Right lobe of liver (tissue), 6 donors: ENCODE data around the gene OR1C1. TPM values are rescaled to one million over a fixed set of nuclear protein-coding genes. Genes with fewer than 3 reads are reported as not detected.
A peak's percentile ranks its signal among the peaks of the same experiment; 100 is the strongest.
"Not testable (repeated sequence)": the region's sequence is repeated elsewhere in the genome, so short reads cannot be mapped to it uniquely, and the experiment has no call there.

Experiments used
- ATAC-seq, 4 donors: fragments of 200-7000 bp; cut with Tn5 transposase; one replicate each; pipeline ENCODE4 v1.9.1; 2020; ENCODE audit warnings: mild to moderate bottlenecking in 4 of 4, moderate library complexity in 4 of 4
- DNase-seq, 3 donors: peaks; one replicate each; pipeline ENCODE4 v3.0.0-alpha.2; 2020
- H3K27ac ChIP-seq, 3 donors: fragments of 200-600 bp; one replicate each; pipeline ENCODE4 v1.8.0; 2022
- H3K27me3 ChIP-seq, 2 donors: fragments of 200-600 bp; one replicate each; pipeline ENCODE4 v1.8.0; 2022
- H3K36me3 ChIP-seq, 4 donors: fragments of 200-600 bp; sonication (generic) in 1 of 4; one replicate each; pipeline versions ENCODE4 v1.5.1 to v1.8.0; 2017 to 2022; ENCODE audit warnings: control low read depth in 1 of 4
- H3K4me1 ChIP-seq, 4 donors: fragments of 200-600 bp; sonication (generic) in 1 of 4; one replicate each; pipeline versions ENCODE4 v1.5.1 to v1.8.0; 2017 to 2022; ENCODE audit warnings: control low read depth in 1 of 4
- H3K4me3 ChIP-seq, 3 donors: fragments of 200-600 bp; one replicate each; pipeline ENCODE4 v1.8.0; 2022
- H3K9me3 ChIP-seq, 4 donors: fragments of 200-600 bp; sonication (generic) in 1 of 4; one replicate each; pipeline versions ENCODE4 v1.5.1 to v1.8.0; 2017 to 2022; ENCODE audit warnings: control low read depth in 1 of 4
- POLR2A ChIP-seq: fragments of 450-650 bp; IDR thresholded peaks from one replicate; pipeline ENCODE4 v1.6.1; 2017; ENCODE audit warnings: antibody characterized with exemption, mild to moderate bottlenecking
- WGBS: methylation state at CpG from one replicate; pipeline ENCODE4 v1.1.6; 2018; ENCODE audit warnings: low coverage, low lambda C conversion rate; ENCODE audit not compliant: insufficient coverage; ENCODE audit errors: missing lambda C conversion rate; 5-methylcytosine and 5-hydroxymethylcytosine counted together
- intact Hi-C, 2 donors: fragments of 100-400 bp; cut with DNase I; formaldehyde crosslinking; loops; one replicate each; pipeline versions ENCODE4 v1.11.2 to v1.14.1; 2022
- long read RNA-seq: library from polyadenylated mRNA; unstranded; transcript quantifications from one replicate; pipeline ENCODE4 v2.0.0, GENCODE V29; 2019
- total RNA-seq, 6 experiments: library from RNA; depleted of rRNA in 2 of 6; stranded (reverse); fragments of >200 nt in 2 of 6; fragmentation: NEBNext Ultra II Directional in 3 of 6; extraction: Animal tissue kit (Norgen Biotek cat#: 25700) in 3 of 6; gene quantifications; one replicate each; pipeline versions ENCODE4 v1.1.0 to v1.2.4, GENCODE V29; 2016 to 2023
- TF ChIP-seq, protein P1 (sequence below), 4 donors: fragments of 200-600 bp in 3 of 4; fragments of 450-650 bp in 1 of 4; IDR thresholded peaks; one replicate each; pipeline versions ENCODE4 v1.5.1 to v1.8.0; 2016 to 2022; ENCODE audit warnings: antibody characterized with exemption in 4 of 4, mild to moderate bottlenecking in 2 of 4
- donor health status: DM: no; HTN: yes; CAD: no.
- donor health status: DM: no; HTN: no; CAD: no.
- donor health status: DM: no; HTN: no; CAD: no.
- donor health status: DM: no; HTN: yes; CAD: no.
- donor health status: DM: no; HTN: yes; CAD: no.

OR1C1 gene, protein sequence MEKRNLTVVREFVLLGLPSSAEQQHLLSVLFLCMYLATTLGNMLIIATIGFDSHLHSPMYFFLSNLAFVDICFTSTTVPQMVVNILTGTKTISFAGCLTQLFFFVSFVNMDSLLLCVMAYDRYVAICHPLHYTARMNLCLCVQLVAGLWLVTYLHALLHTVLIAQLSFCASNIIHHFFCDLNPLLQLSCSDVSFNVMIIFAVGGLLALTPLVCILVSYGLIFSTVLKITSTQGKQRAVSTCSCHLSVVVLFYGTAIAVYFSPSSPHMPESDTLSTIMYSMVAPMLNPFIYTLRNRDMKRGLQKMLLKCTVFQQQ
- total RNA-seq: not detected
- long read RNA-seq: 0 reads

DNA sequence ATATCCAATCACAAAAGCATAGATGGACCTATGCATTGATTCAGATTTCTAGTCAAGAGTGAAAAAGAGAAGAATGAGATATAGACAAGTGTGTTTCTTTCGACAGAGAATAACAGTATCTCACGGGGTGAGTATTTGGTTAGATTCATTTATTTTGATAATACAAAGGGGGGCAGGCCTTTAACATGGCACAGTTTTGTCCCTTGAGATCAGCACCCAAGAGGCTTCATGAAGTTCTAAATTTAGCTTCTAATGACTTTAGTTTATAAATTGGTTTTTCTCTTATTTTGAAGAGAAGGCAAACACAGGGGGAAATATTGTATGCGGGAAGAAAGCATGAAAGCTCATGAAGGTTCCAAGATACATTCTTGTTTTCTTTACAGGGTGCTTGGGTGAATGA is at the start of gene OR1C1:
Gene OR1C1, minus strand, starts transcription at position 101 of the 400 bp plus-strand sequence. CDS start 2,150 bp downstream, outside the sequence.
- Histone ChIP-seq H3K27ac (no peak within 1 kb of the TSS), H3K36me3 (no peaks in the 10 kb centered on the region), H3K4me3 (no peak within 1 kb of the TSS), H3K9me3 (no peaks in the 10 kb centered on the region), H3K27me3 (no peaks in the 10 kb centered on the region), H3K4me1 (no peaks in the 10 kb centered on the region)
- WGBS: 62% methylated on average over 3 of the region's 3 CpGs
- ATAC-seq (no peak), DNase-seq (no peak)
- TF ChIP-seq, protein P1, sequence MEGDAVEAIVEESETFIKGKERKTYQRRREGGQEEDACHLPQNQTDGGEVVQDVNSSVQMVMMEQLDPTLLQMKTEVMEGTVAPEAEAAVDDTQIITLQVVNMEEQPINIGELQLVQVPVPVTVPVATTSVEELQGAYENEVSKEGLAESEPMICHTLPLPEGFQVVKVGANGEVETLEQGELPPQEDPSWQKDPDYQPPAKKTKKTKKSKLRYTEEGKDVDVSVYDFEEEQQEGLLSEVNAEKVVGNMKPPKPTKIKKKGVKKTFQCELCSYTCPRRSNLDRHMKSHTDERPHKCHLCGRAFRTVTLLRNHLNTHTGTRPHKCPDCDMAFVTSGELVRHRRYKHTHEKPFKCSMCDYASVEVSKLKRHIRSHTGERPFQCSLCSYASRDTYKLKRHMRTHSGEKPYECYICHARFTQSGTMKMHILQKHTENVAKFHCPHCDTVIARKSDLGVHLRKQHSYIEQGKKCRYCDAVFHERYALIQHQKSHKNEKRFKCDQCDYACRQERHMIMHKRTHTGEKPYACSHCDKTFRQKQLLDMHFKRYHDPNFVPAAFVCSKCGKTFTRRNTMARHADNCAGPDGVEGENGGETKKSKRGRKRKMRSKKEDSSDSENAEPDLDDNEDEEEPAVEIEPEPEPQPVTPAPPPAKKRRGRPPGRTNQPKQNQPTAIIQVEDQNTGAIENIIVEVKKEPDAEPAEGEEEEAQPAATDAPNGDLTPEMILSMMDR (IDR thresholded peaks at IDR 0.05): no peak
- TF ChIP-seq POLR2A: no peak
- intact Hi-C loops: no loop called here

DNA sequence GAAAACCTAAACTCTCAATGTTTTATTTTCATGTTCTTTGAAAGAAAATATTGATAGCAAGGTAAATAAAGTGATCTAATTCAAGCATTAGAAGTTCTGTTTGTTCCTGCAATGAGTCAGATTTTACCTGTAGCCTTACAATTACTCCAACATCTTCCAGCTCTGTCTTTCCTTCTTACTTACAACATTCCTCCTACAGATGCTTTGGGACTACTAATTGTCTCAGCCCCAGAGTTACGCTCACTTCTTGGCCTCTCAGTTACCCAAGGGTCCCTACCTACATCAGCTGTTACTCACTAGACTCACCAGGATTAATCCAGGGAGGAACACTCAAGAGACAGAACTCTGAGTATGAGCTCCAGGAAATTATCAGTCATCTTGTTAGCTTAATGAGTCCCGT is 37.2 kb upstream of the OR1C1 start:
- Histone ChIP-seq H3K36me3 (no peaks in the 10 kb centered on the region), H3K27ac (no peak overlapping the region), H3K9me3 (no peaks in the 10 kb centered on the region), H3K27me3 (no peaks in the 10 kb centered on the region), H3K4me3 (no peak overlapping the region), H3K4me1 (no peaks in the 10 kb centered on the region)
- DNase-seq (no peak), ATAC-seq (no peak)
- WGBS: 3% methylated on average over 2 of the region's 2 CpGs
- TF ChIP-seq, protein P1 (IDR thresholded peaks at IDR 0.05): no peak
- TF ChIP-seq POLR2A: no peak
- intact Hi-C loops: no loop called here

DNA sequence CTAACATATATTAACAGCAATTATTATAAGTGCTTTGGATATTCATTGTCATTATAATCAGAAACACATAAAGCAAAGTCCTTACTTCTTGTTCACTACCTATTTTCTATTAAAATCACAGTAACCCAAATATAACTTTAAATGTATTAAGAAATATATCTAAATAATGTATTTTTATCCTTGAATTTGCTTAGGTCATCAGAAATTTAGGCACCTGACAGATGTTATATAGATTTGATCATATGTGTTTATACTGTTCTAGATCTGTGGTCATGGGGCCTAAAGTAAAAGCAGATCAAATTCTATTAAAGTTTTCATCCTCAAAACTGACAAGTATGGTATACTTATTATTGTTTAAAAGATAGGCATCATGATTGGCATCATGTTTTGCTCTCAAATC is 9.2 kb upstream of the OR1C1 start:
- DNase-seq: no peak
- Histone ChIP-seq H3K9me3 (no peaks in the 10 kb centered on the region), H3K4me1 (no peaks in the 10 kb centered on the region), H3K27ac (no peak overlapping the region), H3K27me3 (no peaks in the 10 kb centered on the region), H3K4me3 (no peak overlapping the region), H3K36me3 (no peaks in the 10 kb centered on the region)
- TF ChIP-seq, protein P1 (IDR thresholded peaks at IDR 0.05): no peak
- no peak for TF ChIP-seq POLR2A
- intact Hi-C loops: no loop called here
- ATAC-seq: no peak

DNA sequence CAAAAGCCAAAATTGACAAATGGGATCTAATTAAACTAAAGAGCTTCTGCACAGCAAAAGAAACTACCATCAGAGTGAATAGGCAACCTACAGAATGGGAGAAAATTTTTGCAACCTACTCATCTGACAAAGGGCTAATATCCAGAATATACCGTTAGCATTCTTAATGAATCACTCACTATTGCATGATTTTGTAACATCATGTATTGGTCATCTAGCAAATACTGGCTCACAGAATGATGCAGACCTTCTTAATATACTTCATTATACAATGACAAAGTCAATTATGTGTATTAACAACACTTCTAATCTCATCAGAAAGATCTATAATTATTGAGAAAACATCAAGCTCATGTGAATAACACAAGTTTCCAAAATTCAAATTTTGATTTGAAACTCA is 6.0 kb downstream of the OR1C1 start:
- H3K4me1 ChIP-seq, H3K4me3 ChIP-seq, intact Hi-C loops, ATAC-seq, DNase-seq, H3K9me3 ChIP-seq, H3K27ac ChIP-seq, H3K36me3 ChIP-seq, H3K27me3 ChIP-seq: not testable (repeated sequence)
- WGBS: 62% methylated on average over 1 of the region's 1 CpG

DNA sequence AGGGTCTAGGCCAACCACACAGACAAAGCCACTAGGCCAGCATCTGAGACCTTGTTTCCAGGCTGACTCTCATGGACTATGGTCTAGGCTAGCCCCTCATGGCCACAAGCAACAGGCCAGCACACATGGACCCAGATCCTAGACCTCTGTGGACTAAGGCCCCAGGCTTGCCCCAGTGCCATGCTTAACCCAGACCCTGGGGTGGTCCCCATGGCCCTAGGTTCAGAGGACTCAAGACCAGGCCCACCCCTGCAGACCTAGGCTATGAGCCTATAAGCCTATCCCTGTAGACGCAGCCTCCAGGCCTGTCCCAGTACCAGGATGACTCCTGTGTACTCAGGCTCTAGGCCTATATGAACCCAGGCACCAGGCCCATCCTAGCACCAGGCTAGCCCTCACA is 10.5 kb downstream of the OR1C1 start:
- intact Hi-C loops: no loop called here
- no peaks in the 10 kb centered on the region for H3K4me1 ChIP-seq
- no CpG with 5 or more reads among the region's 1 CpG for WGBS
- no peaks in the 10 kb centered on the region for H3K9me3 ChIP-seq
- H3K36me3 ChIP-seq: no peaks in the 10 kb centered on the region
- H3K4me3 ChIP-seq: no peak overlapping the region
- H3K27me3 ChIP-seq: no peaks in the 10 kb centered on the region
- DNase-seq (no peak), ATAC-seq (peak in 1 of 4 donors; percentile 44)
- TF ChIP-seq, protein P1 (IDR thresholded peaks at IDR 0.05): no peak
- TF ChIP-seq POLR2A: no peak
- H3K27ac ChIP-seq: no peak overlapping the region
